KMS-11 (cell line): Measurements from ENCODE around the gene KAZN.

Experiments used
- H2AFZ ChIP-seq: fragments of 200-600 bp; sonication (generic); 2 replicates; pipeline ENCODE4 v1.6.1; 2016; ENCODE audit warnings: antibody characterized with exemption, mixed run types, low read depth
- H3K27ac ChIP-seq: fragments of 200-600 bp; sonication (generic); 2 replicates; pipeline ENCODE4 v1.6.1; 2016; ENCODE audit warnings: mild to moderate bottlenecking, mixed run types
- H3K27me3 ChIP-seq: fragments of 200-600 bp; sonication (generic); 2 replicates; pipeline ENCODE4 v1.6.1; 2017; ENCODE audit warnings: mild to moderate bottlenecking, low read depth, mixed run types, moderate library complexity; ENCODE audit not compliant: insufficient read depth
- H3K36me3 ChIP-seq: fragments of 200-600 bp; sonication (generic); 2 replicates; pipeline ENCODE4 v1.6.1; 2017; ENCODE audit warnings: mild to moderate bottlenecking, mixed run types; ENCODE audit not compliant: insufficient read depth
- H3K4me1 ChIP-seq: fragments of 200-600 bp; sonication (generic); 2 replicates; pipeline ENCODE4 v1.6.1; 2016; ENCODE audit warnings: mild to moderate bottlenecking, low read depth, mixed run types; ENCODE audit not compliant: poor library complexity, severe bottlenecking
- H3K4me2 ChIP-seq: fragments of 200-600 bp; sonication (generic); 2 replicates; pipeline ENCODE4 v1.7.0; 2016; ENCODE audit warnings: mild to moderate bottlenecking, mixed run types
- H3K4me3 ChIP-seq: fragments of 200-600 bp; sonication (generic); IDR thresholded peaks from 2 replicates; pipeline ENCODE4 v1.6.1; 2017; ENCODE audit warnings: low read depth, low read length, mixed read lengths; ENCODE audit not compliant: insufficient read depth
- H3K79me2 ChIP-seq: fragments of 200-600 bp; sonication (generic); 2 replicates; pipeline ENCODE4 v1.6.1; 2016; ENCODE audit warnings: low read depth, mixed run types; ENCODE audit not compliant: insufficient read depth
- H3K9ac ChIP-seq: fragments of 200-600 bp; sonication (generic); 2 replicates; pipeline ENCODE4 v1.6.1; 2016; ENCODE audit warnings: mild to moderate bottlenecking, mixed run types
- H4K20me1 ChIP-seq: fragments of 200-600 bp; sonication (generic); 2 replicates; pipeline ENCODE4 v1.6.1; 2016; ENCODE audit warnings: mild to moderate bottlenecking, mixed run types; ENCODE audit not compliant: insufficient read depth
- CTCF ChIP-seq: fragments of 200-600 bp; sonication (generic); conservative IDR thresholded peaks from 2 replicates; pipeline ENCODE4 v1.6.1; 2017; ENCODE audit warnings: low read depth, mild to moderate bottlenecking, antibody characterized with exemption, low read length, moderate library complexity, mixed read lengths

The KAZN gene

GRCh38 chr1:14553711-14554110, 44.8 kb upstream of the KAZN start:
- Histone ChIP-seq H3K4me1 (no peaks in the 10 kb centered on the region), H2AFZ (no peak overlapping the region), H3K9ac (no peak overlapping the region), H3K36me3 (no peaks in the 10 kb centered on the region), H4K20me1 (no peaks in the 10 kb centered on the region), H3K4me2 (no peak overlapping the region), H3K4me3 (no peak overlapping the region), H3K27ac (no peak overlapping the region), H3K79me2 (no peaks in the 10 kb centered on the region), H3K27me3 (peaks cover 5% of the 10 kb centered on the region; the same call in 1 of the 2 replicates)
- no peak for TF ChIP-seq CTCF

- Histone ChIP-seq H2AFZ (no peak overlapping the region), H4K20me1 (no peaks in the 10 kb centered on the region), H3K27me3 (peaks cover 5% of the 10 kb centered on the region; the same call in 1 of the 2 replicates), H3K79me2 (no peaks in the 10 kb centered on the region), H3K27ac (no peak overlapping the region), H3K4me3 (no peak overlapping the region), H3K9ac (no peak overlapping the region), H3K36me3 (no peaks in the 10 kb centered on the region), H3K4me2 (no peak overlapping the region), H3K4me1 (no peaks in the 10 kb centered on the region)
- TF ChIP-seq CTCF = no peak
Measured at GRCh38 chr1:14555091-14555490, 43.4 kb upstream of the KAZN start.

GRCh38 chr1:14561014-14561693, 37.3 kb upstream of the KAZN start:
- no peak overlapping the region for H3K4me2 ChIP-seq
- no peaks in the 10 kb centered on the region; the same call in 1 of the 2 replicates for H3K27me3 ChIP-seq
- no peak overlapping the region for H3K27ac ChIP-seq
- no peaks in the 10 kb centered on the region for H3K79me2 ChIP-seq
- H3K36me3 ChIP-seq = no peaks in the 10 kb centered on the region
- TF ChIP-seq CTCF = no peak
- H2AFZ ChIP-seq = no peak overlapping the region
- no peak overlapping the region for H3K4me3 ChIP-seq
- H3K9ac ChIP-seq = no peak overlapping the region
- no peaks in the 10 kb centered on the region for H4K20me1 ChIP-seq
- H3K4me1 ChIP-seq = no peaks in the 10 kb centered on the region

- no peaks in the 10 kb centered on the region for H3K36me3 ChIP-seq
- no peaks in the 10 kb centered on the region for H3K4me1 ChIP-seq
- TF ChIP-seq CTCF = no peak
- H3K79me2 ChIP-seq = no peaks in the 10 kb centered on the region
- H3K27me3 ChIP-seq = no peaks in the 10 kb centered on the region
- H4K20me1 ChIP-seq = no peaks in the 10 kb centered on the region
- no peak overlapping the region for H3K9ac ChIP-seq
- H3K4me3 ChIP-seq = no peak overlapping the region
- no peak overlapping the region for H3K4me2 ChIP-seq
- H2AFZ ChIP-seq = no peak overlapping the region
- H3K27ac ChIP-seq = no peak overlapping the region
Measured at GRCh38 chr1:14565090-14565489, 33.4 kb upstream of the KAZN start.
